Caco-2 (cell line): ENCODE results near the gene NFKBIA. TPM values are rescaled to one million over a fixed set of nuclear protein-coding genes. Genes with fewer than 3 reads are reported as not detected.

Source experiments
- BruUV-seq: library from RNA; stranded (reverse); fragments of 400-500 nt; replicated peaks from 2 replicates; lab custom pipeline; 2021; lab: Mats Ljungman, UMichigan
- CTCF ChIA-PET: fragments of 300-600 bp; sonication (Branson Sonifier 250); formaldehyde crosslinking; loops from one replicate; lab custom pipeline; 2022; ENCODE audit warnings: antibody characterized with exemption; lab: Charles Lee
- POLR2A ChIA-PET: fragments of 300-600 bp; sonication (Branson Sonifier 250); formaldehyde crosslinking; loops from one replicate; lab custom pipeline; 2022; ENCODE audit warnings: antibody characterized with exemption; lab: Charles Lee
- DNase-seq, 2 experiments: peaks; one replicate each; pipeline versions ENCODE4 v3.0.0 to v3.0.0-alpha.2; 2020 to 2022
- H3K27me3 ChIP-seq: replicated peaks from 2 replicates; pipeline ENCODE4 v1.6.0; 2011; ENCODE audit warnings: low read length; ENCODE audit not compliant: control insufficient read depth, insufficient read depth
- H3K36me3 ChIP-seq: 2 replicates; pipeline ENCODE4 v1.5.1; 2011; ENCODE audit warnings: low read length; ENCODE audit not compliant: control insufficient read depth, insufficient read depth
- H3K4me1 ChIP-seq: fragments of 250-450 bp; sonication (Bioruptor Pico); 2 replicates; pipeline ENCODE4 v1.5.1; 2020; ENCODE audit warnings: mild to moderate bottlenecking
- H3K4me3 ChIP-seq: 2 replicates; pipeline ENCODE4 v1.5.1; 2011; ENCODE audit warnings: low read depth, mild to moderate bottlenecking, control low read depth, low read length
- H3K9me3 ChIP-seq: fragments of 250-450 bp; sonication (Bioruptor Pico); 2 replicates; pipeline ENCODE4 v1.5.1; 2020; ENCODE audit warnings: mild to moderate bottlenecking, moderate library complexity
- H3K27ac Mint-ChIP-seq: one replicate; pipeline ENCODE4 v1.8.0; 2022; ENCODE audit warnings: mixed read lengths; ENCODE audit not compliant: unreplicated experiment
- H3K27me3 Mint-ChIP-seq: one replicate; pipeline ENCODE4 v1.8.0; 2022; ENCODE audit warnings: mixed read lengths; ENCODE audit not compliant: insufficient read depth, unreplicated experiment
- H3K36me3 Mint-ChIP-seq: one replicate; pipeline ENCODE4 v1.8.0; 2022; ENCODE audit warnings: mild to moderate bottlenecking, mixed read lengths; ENCODE audit not compliant: insufficient read depth, unreplicated experiment
- H3K4me1 Mint-ChIP-seq: one replicate; pipeline ENCODE4 v1.8.0; 2022; ENCODE audit warnings: low read depth, mixed read lengths; ENCODE audit not compliant: unreplicated experiment
- H3K4me3 Mint-ChIP-seq: one replicate; pipeline ENCODE4 v1.8.0; 2022; ENCODE audit warnings: mild to moderate bottlenecking, moderate library complexity, mixed read lengths; ENCODE audit not compliant: unreplicated experiment
- H3K9me3 Mint-ChIP-seq: one replicate; pipeline ENCODE4 v1.8.0; 2022; ENCODE audit warnings: mixed read lengths; ENCODE audit not compliant: unreplicated experiment
- intact Hi-C: fragments of 100-400 bp; cut with micrococcal nuclease; formaldehyde crosslinking; loops from one replicate; pipeline ENCODE4 v1.10.0; 2022; ENCODE audit not compliant: unreplicated experiment
- total RNA-seq: library from RNA; stranded (reverse); gene quantifications from 2 replicates; pipeline ENCODE4 v1.2.3, GENCODE V29; 2022
- TF ChIP-seq, protein P1 (sequence below), 2 experiments: fragments of 200-600 bp in 1 of 2; IDR thresholded peaks; 1 replicate in 1 of 2; 2 replicates in 1 of 2; pipeline versions ENCODE4 v1.5.1 to v1.8.0; 2011 to 2022; ENCODE audit warnings: antibody characterized with exemption in 1 of 2, control low read depth in 1 of 2, inconsistent platforms in 1 of 2, low read depth in 1 of 2, low read length in 1 of 2, mild to moderate bottlenecking in 1 of 2, moderate library complexity in 1 of 2; ENCODE audit not compliant: insufficient read depth in 1 of 2, severe bottlenecking in 1 of 2, unreplicated experiment in 1 of 2

NFKBIA gene
- total RNA-seq, 1 experiment from 2014 or later: 33.4 TPM

DNA sequence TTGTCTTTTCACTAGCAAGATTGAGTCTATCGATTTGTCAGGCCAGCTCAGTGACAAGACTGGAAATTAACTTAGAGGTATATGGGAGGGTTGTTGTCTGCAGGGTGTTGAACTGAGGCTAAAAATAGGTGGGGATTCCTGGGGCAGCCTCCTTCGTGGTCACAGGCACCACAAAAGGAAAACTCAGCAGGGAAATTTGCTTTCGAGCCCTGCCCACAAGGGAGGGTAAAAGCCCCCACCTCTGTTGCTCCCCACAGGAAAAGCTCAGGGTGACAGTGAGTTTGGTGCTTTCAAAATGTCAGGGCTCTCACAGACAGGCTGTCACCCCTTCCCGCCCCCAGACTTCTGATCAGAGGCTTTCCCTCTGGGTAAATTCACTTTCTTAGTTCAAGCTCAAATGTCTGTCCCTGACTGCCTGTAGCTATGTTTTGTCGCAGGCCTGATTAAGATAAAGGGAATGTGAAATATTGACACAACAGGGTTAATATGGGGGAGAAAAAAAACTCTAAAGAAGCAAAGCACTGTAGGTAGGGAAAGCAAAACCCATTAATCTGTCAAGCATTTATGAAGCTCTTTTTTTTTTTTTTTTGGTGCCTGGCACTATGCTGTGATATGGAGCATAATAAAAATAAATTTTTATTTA lies 11.7 kb upstream of the NFKBIA start:
- H3K9me3 Mint-ChIP-seq: no peaks in the 10 kb centered on the region
- TF ChIP-seq, protein P1, sequence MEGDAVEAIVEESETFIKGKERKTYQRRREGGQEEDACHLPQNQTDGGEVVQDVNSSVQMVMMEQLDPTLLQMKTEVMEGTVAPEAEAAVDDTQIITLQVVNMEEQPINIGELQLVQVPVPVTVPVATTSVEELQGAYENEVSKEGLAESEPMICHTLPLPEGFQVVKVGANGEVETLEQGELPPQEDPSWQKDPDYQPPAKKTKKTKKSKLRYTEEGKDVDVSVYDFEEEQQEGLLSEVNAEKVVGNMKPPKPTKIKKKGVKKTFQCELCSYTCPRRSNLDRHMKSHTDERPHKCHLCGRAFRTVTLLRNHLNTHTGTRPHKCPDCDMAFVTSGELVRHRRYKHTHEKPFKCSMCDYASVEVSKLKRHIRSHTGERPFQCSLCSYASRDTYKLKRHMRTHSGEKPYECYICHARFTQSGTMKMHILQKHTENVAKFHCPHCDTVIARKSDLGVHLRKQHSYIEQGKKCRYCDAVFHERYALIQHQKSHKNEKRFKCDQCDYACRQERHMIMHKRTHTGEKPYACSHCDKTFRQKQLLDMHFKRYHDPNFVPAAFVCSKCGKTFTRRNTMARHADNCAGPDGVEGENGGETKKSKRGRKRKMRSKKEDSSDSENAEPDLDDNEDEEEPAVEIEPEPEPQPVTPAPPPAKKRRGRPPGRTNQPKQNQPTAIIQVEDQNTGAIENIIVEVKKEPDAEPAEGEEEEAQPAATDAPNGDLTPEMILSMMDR (IDR thresholded peaks at IDR 0.05; ENCODE audit: insufficient read depth in 1 of 2, low read depth in 1 of 2, low read length in 1 of 2, severe bottlenecking in 1 of 2, unreplicated experiment in 1 of 2): no peak
- no TSS peak for BruUV-seq
- POLR2A ChIA-PET: no interaction called here
- no peaks in the 10 kb centered on the region for H3K27me3 Mint-ChIP-seq
- no peaks in the 10 kb centered on the region for H3K27me3 ChIP-seq
- H3K4me1 Mint-ChIP-seq: peaks cover 8% of the 10 kb centered on the region
- no peaks in the 10 kb centered on the region for H3K4me1 ChIP-seq
- no peak for DNase-seq
- H3K36me3 ChIP-seq: no peaks in the 10 kb centered on the region
- CTCF ChIA-PET: interaction anchor here (0.5 to 1.1 kb wide), 3 partner anchors 8 to 271 kb away, joined by 3 to 4 read pairs (median 4); partner anchors contain the start of gene NFKBIA
- no peak overlapping the region for H3K4me3 Mint-ChIP-seq
- no peaks in the 10 kb centered on the region for H3K36me3 Mint-ChIP-seq
- no peak overlapping the region for H3K27ac Mint-ChIP-seq
- intact Hi-C loops: loop anchor here (10.0 kb wide), 1 partner anchor 741 kb away; no protein-coding TSS in a partner anchor
- no peaks in the 10 kb centered on the region for H3K9me3 ChIP-seq
- no peak overlapping the region for H3K4me3 ChIP-seq

DNA sequence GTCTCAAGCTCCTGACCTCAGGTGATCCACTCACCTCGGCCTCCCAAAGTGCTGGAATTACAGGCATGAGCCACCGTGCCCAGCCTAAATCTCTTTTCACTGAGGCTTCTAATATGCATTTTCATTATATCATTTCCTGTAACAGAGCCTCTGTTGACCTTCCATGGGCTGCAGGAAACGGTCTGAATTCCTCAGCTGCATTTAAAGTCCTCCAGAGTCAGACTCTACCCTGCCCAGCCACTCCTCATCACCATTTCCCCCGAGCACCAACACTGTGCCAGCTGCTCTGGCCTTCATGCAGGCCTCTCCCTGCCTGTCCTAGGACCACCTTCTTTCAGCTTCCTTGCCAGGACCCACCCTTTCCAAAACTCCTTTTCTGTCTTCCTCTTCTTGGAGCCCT lies 9.8 kb upstream of the NFKBIA start:
- POLR2A ChIA-PET: no interaction called here
- no peaks in the 10 kb centered on the region for H3K9me3 Mint-ChIP-seq
- intact Hi-C loops: loop anchor here (10.0 kb wide), 1 partner anchor 740 kb away; no protein-coding TSS in a partner anchor
- BruUV-seq: no TSS peak
- H3K27me3 ChIP-seq: no peaks in the 10 kb centered on the region
- no peak overlapping the region for H3K27ac Mint-ChIP-seq
- peaks cover 8% of the 10 kb centered on the region for H3K4me1 Mint-ChIP-seq
- no peak overlapping the region for H3K4me3 Mint-ChIP-seq
- TF ChIP-seq, protein P1 (IDR thresholded peaks at IDR 0.05; ENCODE audit: insufficient read depth in 1 of 2, low read depth in 1 of 2, low read length in 1 of 2, severe bottlenecking in 1 of 2, unreplicated experiment in 1 of 2): no peak
- H3K9me3 ChIP-seq: no peaks in the 10 kb centered on the region
- no peak overlapping the region for H3K4me3 ChIP-seq
- no peaks in the 10 kb centered on the region for H3K27me3 Mint-ChIP-seq
- DNase-seq: no peak
- no peaks in the 10 kb centered on the region for H3K36me3 Mint-ChIP-seq
- CTCF ChIA-PET: interaction anchor here (0.6 to 0.7 kb wide), 2 partner anchors 200 to 705 kb away, joined by 3 to 7 read pairs; no protein-coding TSS in a partner anchor
- H3K4me1 ChIP-seq: no peaks in the 10 kb centered on the region
- H3K36me3 ChIP-seq: no peaks in the 10 kb centered on the region

DNA sequence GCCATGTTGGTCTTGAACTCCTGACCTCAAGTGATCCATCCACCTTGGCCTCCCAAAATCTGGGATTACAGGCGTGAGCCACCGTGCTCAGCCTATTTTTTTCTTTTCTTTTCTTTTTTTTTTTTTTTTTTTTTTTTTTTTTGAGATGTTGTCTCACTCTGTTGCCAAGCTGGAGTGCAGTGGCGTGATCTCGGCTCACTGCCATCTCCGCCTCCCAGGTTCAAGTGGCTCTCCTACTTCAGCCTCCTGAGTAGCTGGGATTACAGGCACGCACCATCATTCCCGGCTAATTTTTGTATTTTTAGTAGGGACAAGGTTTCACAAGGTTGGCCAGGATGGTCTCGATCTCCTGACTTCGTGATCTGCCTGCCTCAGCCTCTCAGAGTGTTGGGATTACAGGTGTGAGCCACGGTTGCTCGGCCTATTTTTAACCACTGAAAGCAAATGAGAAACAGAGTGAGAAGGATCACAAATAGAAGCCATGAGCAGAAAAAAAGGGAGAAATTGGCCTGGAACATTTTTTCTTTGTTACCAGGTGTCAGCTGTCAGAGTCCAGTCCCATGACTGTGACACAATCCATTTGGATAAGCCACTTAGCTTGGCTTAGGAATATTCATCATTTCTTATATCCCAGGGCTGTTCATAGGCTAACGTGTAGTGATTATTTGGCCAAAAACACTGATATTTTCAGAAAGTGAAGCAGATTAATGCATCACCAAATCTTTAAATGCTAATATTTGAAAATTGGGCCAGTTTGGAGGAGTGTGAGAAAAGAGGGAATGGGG lies 7.9 kb upstream of the NFKBIA start:
- H3K27ac Mint-ChIP-seq: no peak overlapping the region
- TF ChIP-seq, protein P1 (IDR thresholded peaks at IDR 0.05; ENCODE audit: insufficient read depth in 1 of 2, low read depth in 1 of 2, low read length in 1 of 2, severe bottlenecking in 1 of 2, unreplicated experiment in 1 of 2): no peak
- Histone ChIP-seq H3K4me3 (no peak overlapping the region), H3K27me3 (no peaks in the 10 kb centered on the region), H3K4me1 (no peaks in the 10 kb centered on the region), H3K9me3 (no peaks in the 10 kb centered on the region), H3K36me3 (no peaks in the 10 kb centered on the region)
- BruUV-seq: no TSS peak
- ChIA-PET POLR2A (no interaction called here), CTCF (interaction anchor here (0.6 to 2.0 kb wide), 4 partner anchors 151 to 1643 kb away, joined by 4 to 7 read pairs (median 6); no protein-coding TSS in a partner anchor)
- no peaks in the 10 kb centered on the region for H3K9me3 Mint-ChIP-seq
- H3K4me1 Mint-ChIP-seq: peaks cover 8% of the 10 kb centered on the region
- H3K27me3 Mint-ChIP-seq: no peaks in the 10 kb centered on the region
- no peak overlapping the region for H3K4me3 Mint-ChIP-seq
- intact Hi-C loops: loop anchor here (1.0 to 10.0 kb wide), 3 partner anchors 197 to 738 kb away; no protein-coding TSS in a partner anchor
- H3K36me3 Mint-ChIP-seq: no peaks in the 10 kb centered on the region
- no peak for DNase-seq
